CD4-positive, alpha-beta T cell treated with Interleukin-17A for 4 hours (primary cell): Measurements from ENCODE around the gene HCST.

Experiments used
- DNase-seq: peaks from one replicate; pipeline ENCODE4 v3.0.0-alpha.2; 2020; ENCODE audit warnings: mixed read lengths

HCST gene

GRCh38 chr19:35938282-35939224 lies 36.2 kb downstream of the HCST start:
- no peak for DNase-seq

- DNase-seq = no peak
Measured at GRCh38 chr19:35939307-35940077, 37.2 kb downstream of the HCST start.

DNA sequence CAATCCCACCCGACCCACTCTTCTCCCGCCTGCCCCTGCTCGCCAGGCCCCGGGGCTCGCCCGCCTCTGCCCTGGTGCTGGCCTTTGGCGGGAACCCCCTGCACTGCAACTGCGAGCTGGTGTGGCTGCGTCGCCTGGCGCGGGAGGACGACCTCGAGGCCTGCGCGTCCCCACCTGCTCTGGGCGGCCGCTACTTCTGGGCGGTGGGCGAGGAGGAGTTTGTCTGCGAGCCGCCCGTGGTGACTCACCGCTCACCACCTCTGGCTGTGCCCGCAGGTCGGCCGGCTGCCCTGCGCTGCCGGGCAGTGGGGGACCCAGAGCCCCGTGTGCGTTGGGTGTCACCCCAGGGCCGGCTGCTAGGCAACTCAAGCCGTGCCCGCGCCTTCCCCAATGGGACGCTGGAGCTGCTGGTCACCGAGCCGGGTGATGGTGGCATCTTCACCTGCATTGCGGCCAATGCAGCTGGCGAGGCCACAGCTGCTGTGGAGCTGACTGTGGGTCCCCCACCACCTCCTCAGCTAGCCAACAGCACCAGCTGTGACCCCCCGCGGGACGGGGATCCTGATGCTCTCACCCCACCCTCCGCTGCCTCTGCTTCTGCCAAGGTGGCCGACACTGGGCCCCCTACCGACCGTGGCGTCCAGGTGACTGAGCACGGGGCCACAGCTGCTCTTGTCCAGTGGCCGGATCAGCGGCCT lies 37.9 kb downstream of the HCST start:
- DNase-seq = no peak

DNA sequence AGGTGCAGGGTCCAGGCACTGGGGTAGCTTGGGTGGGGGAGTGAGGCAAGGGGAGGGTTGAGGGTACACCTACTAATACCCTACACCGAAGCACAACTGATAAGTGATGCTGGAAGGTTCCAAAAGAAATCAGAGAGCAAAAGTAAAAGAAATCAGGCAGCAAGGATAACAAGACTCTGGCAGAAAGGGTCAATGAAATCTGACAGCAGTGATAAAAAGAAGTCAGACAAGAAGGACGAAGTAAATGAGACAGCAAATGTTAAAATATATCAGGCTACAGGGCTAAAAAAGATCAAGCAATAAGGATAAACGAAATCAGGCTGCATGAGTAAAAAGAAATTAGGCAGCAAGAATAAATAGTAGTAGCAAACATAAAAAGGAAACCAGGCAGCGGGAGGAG lies 38.5 kb downstream of the HCST start:
- no peak for DNase-seq

DNA sequence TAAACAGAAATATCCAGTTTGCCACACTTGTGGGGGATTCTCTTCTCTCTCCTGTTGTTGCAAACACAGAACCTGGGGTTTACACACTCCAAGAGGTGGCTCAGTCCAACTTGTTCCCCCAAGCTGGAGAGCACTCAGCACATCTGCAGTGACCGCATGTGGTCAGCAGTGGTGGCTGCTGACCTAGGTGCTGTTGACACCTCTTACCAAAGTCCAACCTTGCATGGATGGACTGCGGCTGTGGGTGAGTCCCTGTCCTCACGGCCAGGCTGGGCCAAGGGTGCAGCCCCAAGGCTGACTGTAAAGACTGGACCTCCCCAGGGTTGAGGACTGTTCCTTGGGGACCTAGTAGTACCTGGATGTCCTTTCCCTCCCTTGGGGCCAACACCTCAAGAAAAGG lies 39.9 kb downstream of the HCST start:
- DNase-seq = no peak

- DNase-seq = no peak
Measured at GRCh38 chr19:35943321-35944301, 41.3 kb downstream of the HCST start.

GRCh38 chr19:35944556-35944955 lies 42.2 kb downstream of the HCST start:
- DNase-seq = no peak

GRCh38 chr19:35945121-35945790 lies 42.9 kb downstream of the HCST start:
- no peak for DNase-seq

GRCh38 chr19:35946203-35946602 lies 43.9 kb downstream of the HCST start:
- no peak for DNase-seq

GRCh38 chr19:35949131-35949530 lies 46.8 kb downstream of the HCST start:
- no peak for DNase-seq
